Ishikawa (cell line): ENCODE measurements around the gene PKNOX2.

Source experiments
- CEBPB ChIP-seq: IDR thresholded peaks from 2 replicates; pipeline ENCODE4 v1.6.1; 2012
- CREB1 ChIP-seq: IDR thresholded peaks from 2 replicates; pipeline ENCODE4 v1.6.1; 2012; ENCODE audit warnings: low read depth
- EGR1 ChIP-seq: IDR thresholded peaks from 2 replicates; pipeline ENCODE4 v1.6.1; 2012
- EP300 ChIP-seq: IDR thresholded peaks from 2 replicates; pipeline ENCODE4 v1.6.1; 2012; ENCODE audit warnings: borderline replicate concordance
- FOXM1 ChIP-seq: IDR thresholded peaks from 2 replicates; pipeline ENCODE4 v1.6.1; 2012; ENCODE audit warnings: low read depth, borderline replicate concordance
- MAX ChIP-seq: IDR thresholded peaks from 2 replicates; pipeline ENCODE4 v1.6.1; 2012
- NFIC ChIP-seq: IDR thresholded peaks from 2 replicates; pipeline ENCODE4 v1.6.1; 2012
- RAD21 ChIP-seq: IDR thresholded peaks from 2 replicates; pipeline ENCODE4 v1.6.1; 2012; ENCODE audit warnings: low read depth
- TAF1 ChIP-seq: IDR thresholded peaks from 2 replicates; pipeline ENCODE4 v1.6.1; 2012; ENCODE audit warnings: low read depth, mild to moderate bottlenecking
- TCF12 ChIP-seq: IDR thresholded peaks from 2 replicates; pipeline ENCODE4 v1.6.1; 2012; ENCODE audit warnings: low read depth
- TEAD4 ChIP-seq: IDR thresholded peaks from 2 replicates; pipeline ENCODE4 v1.6.1; 2012
- YY1 ChIP-seq: IDR thresholded peaks from 2 replicates; pipeline ENCODE4 v1.6.1; 2012; ENCODE audit warnings: low read depth
- ZBTB7A ChIP-seq: IDR thresholded peaks from 2 replicates; pipeline ENCODE4 v1.6.1; 2012; ENCODE audit warnings: low read depth
- TF ChIP-seq, protein P1 (sequence below): IDR thresholded peaks from 2 replicates; pipeline ENCODE4 v1.6.1; 2012; ENCODE audit warnings: low read depth, mild to moderate bottlenecking
- TF ChIP-seq, protein P2 (sequence below): IDR thresholded peaks from 2 replicates; pipeline ENCODE4 v1.6.1; 2012

PKNOX2 gene

DNA sequence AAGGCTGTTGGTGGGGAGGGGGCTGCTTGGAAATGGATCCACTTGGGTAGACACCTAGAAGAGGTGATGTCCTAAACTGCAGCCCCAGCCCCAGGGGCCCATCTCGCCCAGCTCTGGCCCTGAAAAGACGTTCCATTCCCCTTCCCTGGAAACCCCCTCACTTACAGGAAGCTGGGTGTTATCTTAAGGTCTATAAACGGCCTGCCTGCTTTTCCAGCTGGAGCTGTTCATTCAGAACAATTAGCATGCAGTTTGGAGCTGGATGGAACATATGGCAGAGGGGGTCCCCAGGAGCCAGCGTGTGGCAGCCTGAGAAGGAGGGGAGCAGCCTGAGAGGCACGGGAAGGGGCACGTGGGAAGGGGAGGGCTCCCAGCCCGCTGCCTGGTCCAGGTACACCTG, 139.6 kb downstream of the PKNOX2 start:
- TF ChIP-seq TEAD4 (no peak), RAD21 (no peak)

DNA sequence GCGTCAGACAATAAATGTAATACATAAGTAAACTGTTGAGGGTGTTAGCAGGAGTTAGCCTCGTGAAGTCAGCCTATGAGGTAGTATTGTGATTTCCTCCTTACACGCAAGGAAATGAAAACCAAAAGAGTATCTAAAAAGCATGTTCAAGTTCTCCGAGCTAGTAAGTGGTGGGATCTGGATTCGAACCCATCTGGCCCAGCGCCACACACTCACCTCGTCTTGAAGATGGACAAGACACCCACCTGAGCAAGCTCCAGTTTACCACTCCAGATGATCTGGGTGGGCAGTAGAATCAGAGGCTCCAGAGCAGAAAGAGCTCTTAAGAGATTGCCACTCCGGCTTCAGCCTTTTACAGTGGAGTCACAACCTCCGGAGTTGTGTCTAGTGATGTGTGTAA, 140.3 kb downstream of the PKNOX2 start:
- TF ChIP-seq NFIC = no peak
- no peak for TF ChIP-seq CREB1
- TF ChIP-seq RAD21 = no peak
- no peak for TF ChIP-seq EGR1

DNA sequence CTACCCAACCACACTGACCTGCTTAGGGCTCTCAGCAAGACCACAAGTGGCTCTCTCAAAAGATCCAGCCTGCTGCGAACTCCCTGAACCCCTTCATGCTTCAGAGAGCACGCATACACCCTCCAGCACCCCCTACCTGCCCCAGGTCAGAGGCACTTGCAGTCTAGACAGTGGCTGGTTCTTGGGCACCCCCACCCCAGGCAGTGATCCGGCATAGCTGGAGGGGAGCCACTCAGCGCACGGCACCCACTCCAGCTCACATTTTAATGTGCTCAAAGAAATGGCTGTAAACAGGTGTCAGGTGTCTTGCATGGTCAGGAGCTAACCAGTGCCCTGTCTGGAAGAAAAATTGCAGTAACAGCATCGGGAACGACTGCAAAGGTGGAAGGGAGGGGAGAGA, 140.8 kb downstream of the PKNOX2 start:
- no peak for TF ChIP-seq ZBTB7A
- TF ChIP-seq CEBPB = no peak
- no peak for TF ChIP-seq NFIC
- no peak for TF ChIP-seq CREB1
- TF ChIP-seq, protein P1, sequence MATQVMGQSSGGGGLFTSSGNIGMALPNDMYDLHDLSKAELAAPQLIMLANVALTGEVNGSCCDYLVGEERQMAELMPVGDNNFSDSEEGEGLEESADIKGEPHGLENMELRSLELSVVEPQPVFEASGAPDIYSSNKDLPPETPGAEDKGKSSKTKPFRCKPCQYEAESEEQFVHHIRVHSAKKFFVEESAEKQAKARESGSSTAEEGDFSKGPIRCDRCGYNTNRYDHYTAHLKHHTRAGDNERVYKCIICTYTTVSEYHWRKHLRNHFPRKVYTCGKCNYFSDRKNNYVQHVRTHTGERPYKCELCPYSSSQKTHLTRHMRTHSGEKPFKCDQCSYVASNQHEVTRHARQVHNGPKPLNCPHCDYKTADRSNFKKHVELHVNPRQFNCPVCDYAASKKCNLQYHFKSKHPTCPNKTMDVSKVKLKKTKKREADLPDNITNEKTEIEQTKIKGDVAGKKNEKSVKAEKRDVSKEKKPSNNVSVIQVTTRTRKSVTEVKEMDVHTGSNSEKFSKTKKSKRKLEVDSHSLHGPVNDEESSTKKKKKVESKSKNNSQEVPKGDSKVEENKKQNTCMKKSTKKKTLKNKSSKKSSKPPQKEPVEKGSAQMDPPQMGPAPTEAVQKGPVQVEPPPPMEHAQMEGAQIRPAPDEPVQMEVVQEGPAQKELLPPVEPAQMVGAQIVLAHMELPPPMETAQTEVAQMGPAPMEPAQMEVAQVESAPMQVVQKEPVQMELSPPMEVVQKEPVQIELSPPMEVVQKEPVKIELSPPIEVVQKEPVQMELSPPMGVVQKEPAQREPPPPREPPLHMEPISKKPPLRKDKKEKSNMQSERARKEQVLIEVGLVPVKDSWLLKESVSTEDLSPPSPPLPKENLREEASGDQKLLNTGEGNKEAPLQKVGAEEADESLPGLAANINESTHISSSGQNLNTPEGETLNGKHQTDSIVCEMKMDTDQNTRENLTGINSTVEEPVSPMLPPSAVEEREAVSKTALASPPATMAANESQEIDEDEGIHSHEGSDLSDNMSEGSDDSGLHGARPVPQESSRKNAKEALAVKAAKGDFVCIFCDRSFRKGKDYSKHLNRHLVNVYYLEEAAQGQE = no peak
- TF ChIP-seq EP300 = no peak
- no peak for TF ChIP-seq EGR1
- no peak for TF ChIP-seq TAF1
- TF ChIP-seq, protein P2, sequence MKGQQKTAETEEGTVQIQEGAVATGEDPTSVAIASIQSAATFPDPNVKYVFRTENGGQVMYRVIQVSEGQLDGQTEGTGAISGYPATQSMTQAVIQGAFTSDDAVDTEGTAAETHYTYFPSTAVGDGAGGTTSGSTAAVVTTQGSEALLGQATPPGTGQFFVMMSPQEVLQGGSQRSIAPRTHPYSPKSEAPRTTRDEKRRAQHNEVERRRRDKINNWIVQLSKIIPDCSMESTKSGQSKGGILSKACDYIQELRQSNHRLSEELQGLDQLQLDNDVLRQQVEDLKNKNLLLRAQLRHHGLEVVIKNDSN = no peak
- TF ChIP-seq YY1 = no peak
- TF ChIP-seq MAX = no peak
- no peak for TF ChIP-seq RAD21
- no peak for TF ChIP-seq TCF12

DNA sequence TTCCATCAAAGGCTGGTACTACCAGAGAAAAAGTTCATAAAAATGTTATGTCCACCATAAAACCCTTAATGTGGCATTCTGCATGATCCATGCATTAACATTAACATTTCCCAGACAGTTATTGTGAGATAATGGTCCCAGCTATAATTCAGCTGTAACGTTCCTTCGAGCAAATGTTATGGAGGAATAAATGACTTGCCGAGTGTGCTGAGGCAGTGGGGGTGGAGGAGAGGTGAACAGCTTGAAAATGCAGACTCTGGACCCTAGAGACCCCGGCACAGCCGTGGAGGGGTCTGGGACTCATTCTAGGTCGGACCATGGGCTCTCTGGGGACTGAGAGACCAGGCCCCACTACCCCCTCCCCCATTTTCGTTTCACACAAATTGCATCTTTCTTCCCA, 141.9 kb downstream of the PKNOX2 start:
- no peak for TF ChIP-seq EGR1
- no peak for TF ChIP-seq NFIC
- no peak for TF ChIP-seq MAX
- TF ChIP-seq TAF1 = no peak
- TF ChIP-seq FOXM1 = no peak
- TF ChIP-seq, protein P1 = no peak
- TF ChIP-seq CREB1 = no peak
- TF ChIP-seq EP300 = no peak
- TF ChIP-seq, protein P2 = no peak

GRCh38 chr11:125308246-125308645, 143.7 kb downstream of the PKNOX2 start:
- TF ChIP-seq CEBPB (no peak), NFIC (no peak), EP300 (no peak), TAF1 (no peak), MAX (no peak), FOXM1 (no peak), RAD21 (no peak), ZBTB7A (no peak)
- TF ChIP-seq, protein P2 = no peak

DNA sequence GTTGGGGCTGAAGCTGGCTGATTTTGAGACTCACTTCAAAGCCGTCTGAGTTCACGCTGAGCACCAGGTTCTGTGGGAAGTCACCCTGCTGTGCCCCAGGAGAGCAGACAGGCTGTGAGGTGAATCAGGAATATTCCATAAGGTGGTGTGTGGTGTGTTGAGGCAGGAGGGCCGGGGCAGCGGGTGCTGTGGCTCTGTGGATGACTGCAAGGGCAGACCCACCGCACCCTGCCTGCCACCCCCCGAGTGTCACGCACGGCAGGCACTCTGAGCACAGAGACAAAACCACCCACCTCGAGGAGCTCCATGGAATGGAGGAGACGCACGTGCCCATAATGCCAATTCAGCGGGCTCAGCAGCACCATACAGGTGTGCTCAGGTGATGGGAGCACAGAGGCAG, 147.8 kb downstream of the PKNOX2 start:
- TF ChIP-seq YY1 (no peak), EGR1 (no peak), EP300 (no peak), TEAD4 (no peak), MAX (no peak), FOXM1 (no peak), RAD21 (no peak), ZBTB7A (no peak), CEBPB (no peak), TAF1 (no peak), NFIC (no peak), CREB1 (no peak), TCF12 (no peak)
- TF ChIP-seq, protein P2 = no peak
- TF ChIP-seq, protein P1 = no peak
